GM19099 (cell line): ENCODE data around the gene CALML3.

Experiments
- POLR2A ChIP-seq: IDR thresholded peaks from 3 replicates; pipeline ENCODE4 v1.6.1; 2011; ENCODE audit warnings: low read depth; ENCODE audit not compliant: insufficient read length; ENCODE audit errors: extremely low read depth

Gene CALML3

DNA sequence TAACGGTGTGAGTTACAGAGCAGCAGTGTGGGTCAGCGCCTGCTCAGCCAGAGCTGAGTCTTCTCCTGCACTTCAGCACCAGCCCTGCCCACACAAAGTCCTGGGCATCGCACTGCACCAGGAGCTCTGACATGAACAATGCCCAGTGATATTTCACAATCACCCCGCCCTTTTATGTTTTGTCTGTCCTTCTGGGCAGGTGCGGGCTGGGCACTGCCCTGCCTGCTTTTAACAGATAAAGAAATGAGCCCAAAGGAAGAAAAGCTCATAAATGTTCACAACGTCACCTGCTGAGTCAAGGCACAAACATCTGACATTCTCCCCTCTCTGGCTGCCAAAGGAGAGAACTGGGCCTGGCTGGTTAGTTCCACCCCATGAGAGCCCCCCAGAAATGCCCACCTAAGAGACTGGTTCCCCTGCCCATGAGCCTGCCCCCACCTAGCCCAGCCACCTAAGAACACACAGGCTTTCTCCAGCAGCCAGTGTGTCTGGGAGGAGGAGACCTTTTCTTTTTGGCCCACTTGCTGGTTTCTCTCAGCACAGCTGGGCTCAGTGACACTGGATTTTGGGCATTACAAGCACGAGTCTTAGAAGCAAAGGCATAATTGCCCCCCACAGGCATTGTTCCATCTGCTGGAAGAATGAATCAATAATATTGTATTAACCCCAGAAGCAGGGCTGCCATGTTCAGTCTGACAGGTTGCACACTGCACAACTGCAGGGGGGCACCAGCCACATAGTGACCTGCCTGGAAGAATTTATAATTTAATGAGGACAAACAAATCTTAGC is 22.3 kb downstream of the CALML3 start:
- no peak for TF ChIP-seq POLR2A

DNA sequence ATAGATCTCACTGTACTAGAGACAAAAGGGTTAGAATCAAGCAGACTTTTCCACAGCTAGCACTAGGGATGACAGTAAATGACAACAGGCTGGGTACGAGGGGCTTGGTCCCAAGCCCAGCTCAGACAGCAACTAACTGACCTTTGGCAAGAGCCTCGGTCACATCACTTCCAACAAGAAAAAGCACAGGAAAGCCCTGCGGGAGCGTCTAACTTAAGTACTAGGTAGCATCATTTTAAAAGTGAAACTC is 22.8 kb downstream of the CALML3 start:
- TF ChIP-seq POLR2A, result no peak

DNA sequence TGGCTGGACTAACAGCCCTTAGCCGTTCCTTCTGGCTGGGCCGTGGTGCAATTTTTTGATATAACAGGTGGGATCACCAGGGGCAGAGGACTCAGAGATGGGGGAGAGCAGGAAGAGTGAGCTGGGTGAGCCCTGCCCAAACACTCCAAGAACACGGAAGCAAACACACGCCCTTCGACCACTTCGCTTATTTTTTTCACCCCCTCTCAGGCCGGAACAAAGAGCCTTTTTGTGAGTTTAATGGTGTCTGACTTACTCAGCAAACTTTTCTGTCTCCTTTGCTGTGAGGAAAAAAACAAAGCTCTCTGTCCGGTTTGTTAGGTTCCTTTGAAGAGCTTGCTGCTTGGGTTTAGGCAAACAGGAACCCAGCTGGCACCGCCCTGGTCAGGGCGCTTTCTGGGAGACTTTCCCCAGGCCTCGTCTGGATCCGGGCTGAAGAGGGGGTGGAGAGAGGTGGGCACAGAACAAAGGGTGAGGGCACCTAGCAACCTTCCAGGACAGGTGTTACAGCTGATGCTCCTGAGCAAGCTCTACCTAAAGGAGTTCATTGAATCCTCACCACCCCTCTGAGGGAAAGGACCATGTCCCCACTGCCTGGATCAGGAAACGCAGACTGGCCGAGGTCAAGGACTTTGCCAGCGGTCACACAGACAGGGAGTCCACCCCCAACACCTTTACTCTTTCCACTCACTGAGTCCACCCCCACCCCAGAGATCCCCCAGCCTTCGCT is 23.3 kb downstream of the CALML3 start:
- no peak for TF ChIP-seq POLR2A

DNA sequence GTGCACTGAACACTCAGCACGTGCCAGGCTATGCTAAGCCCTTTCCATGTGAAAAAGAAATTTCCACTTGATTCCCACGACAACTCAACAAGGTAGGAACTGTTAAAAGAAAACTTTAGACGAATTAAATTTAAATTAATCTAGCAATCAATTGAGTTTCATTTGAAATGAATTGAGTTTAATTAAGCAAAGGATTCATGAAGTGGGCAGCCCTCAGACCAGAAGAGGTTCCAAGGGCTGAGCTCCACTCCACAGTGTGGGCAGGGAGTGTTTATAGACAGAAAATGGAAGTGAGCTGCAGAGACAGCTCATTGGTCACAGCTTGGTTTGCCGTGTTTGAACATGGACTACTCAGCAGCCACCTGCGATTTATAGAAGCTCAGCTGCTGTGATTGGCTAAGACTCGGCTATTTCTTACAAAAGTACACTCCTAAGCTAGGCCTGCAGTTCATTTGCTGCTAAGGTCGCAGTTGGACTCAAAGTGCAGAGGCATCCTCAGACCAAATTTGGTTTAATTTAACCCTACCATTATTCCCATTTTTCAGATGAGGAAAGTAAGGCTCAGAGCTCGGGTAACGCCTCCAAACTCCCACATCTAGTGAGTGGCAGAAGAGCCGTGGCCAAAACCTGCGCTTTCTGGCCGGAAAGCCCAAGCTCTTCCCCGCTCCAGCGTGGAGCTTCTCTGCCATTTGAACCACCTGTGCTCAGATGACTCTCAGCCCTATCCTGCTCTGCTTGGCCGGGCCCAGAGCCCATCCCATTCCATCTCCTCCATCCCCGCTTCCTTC is 24.9 kb downstream of the CALML3 start:
- no peak for TF ChIP-seq POLR2A

DNA sequence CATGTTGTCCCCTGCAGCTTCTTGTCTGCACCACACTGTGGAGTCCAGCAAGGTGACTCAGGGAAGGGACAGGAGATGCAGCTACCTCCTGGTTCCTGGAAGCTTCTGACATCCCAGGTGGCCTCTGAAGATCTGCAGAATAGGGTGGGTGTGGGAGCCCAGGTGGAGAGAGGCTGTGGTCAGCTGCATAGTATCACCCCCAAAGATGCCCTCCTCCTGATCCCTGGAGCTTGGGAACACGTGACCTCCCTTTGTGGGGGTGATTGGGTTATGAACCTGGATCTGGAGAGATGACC is 25.4 kb downstream of the CALML3 start:
- no peak for TF ChIP-seq POLR2A

DNA sequence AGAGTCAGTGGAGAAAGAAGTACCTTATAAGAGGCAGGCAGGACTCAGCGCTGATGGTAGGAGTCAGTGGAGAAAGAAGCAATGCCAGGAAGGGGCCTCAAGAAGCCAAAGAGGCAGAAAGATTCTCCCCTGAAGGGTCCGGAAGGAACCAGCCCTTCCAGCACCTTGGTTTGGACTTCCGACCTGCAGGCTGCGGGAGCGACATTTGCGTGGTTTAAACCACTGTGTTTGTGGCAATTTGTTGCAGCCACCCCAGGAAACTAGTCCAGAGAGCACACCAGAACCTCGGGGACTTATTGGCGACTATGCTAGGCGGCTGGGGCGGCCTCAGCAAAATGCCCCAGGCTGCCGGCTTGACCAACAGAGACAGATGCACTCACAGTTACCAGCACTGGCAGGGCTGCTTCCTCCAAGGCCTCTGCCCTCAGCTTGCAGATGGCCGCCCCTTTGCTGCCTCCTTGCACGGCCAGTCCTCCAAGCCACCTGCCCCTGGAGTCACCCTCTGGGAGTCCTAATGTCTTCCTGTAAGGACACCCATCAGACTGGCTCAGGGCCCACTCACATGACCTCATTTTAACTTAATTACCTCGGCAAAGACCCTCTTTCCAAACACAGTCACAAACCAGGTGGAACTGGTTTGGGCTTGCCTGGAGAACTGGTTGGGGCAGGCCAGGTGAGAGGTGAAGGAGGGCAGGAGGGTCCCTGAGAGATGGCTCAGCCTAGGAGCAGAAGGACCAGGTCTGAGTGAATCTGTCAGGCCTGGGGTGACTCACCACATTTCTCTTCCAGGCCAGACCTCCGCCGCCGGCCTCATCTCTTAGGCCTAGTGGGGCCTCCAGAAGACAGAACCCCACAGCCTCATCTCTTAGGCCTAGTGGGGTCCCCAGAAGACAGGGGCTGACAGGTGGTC is 26.1 kb downstream of the CALML3 start:
- TF ChIP-seq POLR2A, result no peak

DNA sequence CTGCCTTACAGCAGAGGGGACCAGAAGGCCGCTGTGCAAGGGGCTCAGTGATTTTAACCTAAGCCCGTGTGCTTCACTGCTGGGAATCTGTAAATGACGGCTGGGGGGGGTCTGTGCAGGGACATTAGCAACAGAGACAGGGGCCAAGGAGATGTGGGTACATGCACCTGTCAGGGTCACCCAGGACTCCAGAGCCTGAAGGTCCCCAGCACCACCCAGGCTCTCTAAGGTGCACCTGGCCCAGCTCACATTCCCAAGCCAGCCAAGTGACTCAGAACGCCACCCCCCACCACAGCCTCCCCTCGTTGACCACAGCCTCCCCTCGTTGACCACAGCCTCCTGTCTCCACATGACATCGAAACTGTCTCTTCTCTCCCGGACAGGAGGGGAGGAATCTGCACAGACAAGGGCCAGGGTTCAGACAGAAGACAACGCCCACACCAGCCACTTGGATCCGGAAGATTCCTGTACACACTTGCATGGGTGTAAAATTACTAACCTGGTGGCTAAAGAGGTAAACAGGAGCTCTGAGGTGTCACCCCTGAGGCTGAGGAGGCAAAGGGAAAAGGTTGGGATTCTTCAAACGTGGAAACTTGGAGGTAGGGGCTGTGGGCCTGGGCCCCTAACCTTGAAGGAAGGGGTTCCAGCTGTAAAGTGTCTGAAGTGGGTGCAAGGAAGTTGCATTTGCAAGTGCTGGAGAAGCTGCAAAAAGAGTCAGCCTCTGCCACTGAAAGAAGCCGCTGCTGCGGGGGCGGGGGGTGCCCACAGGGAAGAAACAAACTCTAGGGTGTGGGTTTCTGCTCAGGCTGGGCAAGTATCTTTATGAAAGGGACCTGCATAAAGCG is 27.0 kb downstream of the CALML3 start:
- no peak for TF ChIP-seq POLR2A

DNA sequence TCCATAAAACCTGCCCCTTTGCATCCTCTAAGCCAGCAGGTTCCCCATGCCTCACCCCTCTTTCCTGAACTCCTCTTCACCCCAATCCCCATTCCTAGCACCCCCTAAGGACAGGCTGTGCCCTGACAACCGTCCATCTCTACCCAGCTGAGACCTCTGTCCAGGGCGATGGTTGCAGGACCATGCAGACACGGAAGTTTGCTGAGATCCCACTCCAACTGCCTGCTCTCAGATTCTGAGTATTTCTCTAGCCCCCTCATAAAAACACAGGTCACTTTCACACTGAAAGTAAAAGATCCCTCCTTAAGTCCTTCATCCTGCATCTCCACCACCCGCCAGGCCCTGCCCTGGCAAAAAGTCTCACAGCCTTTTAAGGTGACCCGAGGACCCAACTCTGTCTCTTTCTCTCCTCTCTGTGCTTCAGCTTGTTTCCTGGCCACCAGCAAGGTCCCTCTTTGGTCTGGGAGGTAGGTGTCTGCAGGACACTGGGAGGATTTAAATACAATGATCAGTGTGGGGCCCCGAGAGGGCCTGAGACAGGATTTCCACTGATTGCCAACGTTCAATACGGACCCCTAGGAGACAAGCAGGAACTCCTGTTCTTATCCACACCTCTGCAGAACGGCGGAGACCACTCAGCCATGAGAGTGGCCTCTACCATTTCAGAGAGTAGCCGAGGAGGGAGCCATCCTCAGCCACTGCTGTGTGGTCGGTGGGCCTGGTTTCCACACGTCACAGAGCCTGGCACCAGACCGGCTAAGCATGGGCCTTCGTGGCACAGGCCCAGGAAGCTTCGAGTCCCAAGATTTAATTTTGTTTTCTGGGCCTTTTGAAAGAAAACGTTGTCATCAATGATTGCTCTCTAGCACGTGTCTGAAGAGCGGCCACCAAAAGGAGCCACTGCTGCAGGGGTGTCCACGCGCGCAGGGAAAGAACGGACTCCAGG is 27.9 kb downstream of the CALML3 start:
- TF ChIP-seq POLR2A, result no peak

DNA sequence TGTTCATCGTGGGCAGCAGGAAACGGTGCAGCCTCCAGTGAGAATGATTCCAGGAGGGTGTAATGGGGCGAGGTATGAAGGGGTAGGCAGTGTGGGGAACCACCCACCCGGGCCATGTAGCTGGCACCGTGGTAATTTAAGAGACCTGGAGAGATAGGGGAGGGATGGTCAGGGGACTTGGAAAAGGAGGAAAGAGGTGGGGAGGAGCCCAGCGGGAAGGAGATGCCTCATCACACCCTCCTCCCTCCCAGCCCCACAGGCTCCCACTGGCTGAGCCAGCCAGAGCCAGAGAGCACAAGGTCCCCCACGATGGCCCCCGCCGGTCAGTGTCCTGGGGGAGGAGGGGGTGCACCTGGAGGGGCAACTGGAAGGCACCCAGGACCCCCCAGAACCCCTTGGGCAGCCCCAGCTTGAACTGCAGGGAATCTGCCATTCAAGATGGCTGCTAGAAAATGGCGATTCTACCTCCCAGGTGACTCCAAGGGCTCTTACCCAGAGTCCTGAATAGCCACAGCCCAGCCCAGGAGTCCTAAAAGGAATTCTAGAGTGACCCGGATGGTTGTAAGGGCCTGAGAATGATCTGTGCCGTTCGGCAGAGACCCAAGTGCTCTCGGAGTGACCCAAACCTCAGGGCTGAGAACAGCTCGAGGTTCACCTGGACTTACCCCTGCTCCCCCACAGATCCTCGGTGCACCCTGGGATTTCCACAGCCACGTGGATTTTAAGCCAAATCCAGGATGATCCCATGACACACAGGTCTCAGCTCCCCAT is 28.8 kb downstream of the CALML3 start:
- TF ChIP-seq POLR2A, result no peak

DNA sequence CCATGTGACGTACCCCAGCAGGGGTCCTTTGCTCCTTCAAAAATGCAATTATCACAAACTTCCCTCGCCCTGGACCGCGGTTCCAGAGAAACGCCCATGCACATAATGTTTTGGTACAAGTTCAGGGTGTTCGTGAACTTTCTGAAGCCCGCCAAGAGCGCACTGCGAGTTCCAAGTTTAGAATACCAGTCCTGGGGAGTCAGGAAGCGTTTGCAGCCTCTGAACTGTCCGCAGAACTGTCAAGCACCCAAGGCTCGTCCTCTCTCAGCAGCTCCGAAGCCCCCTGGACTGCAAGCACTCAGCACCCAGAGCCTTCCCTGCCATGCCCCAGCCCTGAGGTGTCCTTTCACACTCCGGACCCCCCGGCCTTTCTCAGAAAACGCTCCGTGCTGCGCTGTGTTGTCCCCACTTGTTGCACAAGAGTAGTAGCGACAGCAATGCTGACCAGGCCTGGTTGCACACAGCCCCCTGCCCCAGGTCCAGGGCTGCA is 30.3 kb downstream of the CALML3 start:
- no peak for TF ChIP-seq POLR2A

DNA sequence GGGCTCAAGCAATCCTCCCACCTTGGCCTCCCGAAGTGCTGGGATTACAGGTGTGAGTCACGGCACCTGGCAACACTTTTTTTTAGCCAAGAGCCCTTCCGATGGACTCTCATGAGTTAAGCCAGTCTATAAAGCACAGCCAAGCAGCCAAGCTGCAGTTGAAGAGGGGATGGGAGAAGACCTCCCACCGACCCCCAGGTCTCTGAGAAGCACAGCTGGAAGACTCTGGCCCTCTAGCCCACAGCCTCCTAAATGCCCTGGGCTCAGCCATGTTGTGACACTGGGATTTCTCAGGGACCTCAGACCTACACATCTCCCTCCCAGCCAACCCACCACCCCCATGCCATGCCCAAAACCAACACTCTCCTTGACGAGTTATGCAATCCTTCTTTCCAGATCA is 31.1 kb downstream of the CALML3 start:
- no peak for TF ChIP-seq POLR2A

DNA sequence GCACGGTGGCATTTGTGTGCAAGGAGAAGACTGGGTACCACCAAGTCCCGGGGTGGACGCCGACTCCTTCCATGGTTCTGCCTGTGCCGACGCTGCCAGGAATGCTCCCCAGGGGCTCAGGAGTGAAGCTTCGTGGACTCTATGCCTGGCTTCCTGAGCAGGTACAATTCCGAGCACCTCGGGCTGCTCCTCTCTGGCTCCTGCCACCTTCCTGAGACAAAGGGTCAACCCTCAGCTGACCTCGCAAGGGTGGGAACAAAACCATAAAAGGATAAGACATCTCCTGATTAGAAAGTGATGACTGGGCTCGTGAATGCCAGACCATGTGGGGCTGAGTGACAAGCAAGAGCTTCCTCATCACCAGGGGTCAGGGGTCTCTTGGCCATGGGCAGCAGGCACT is 31.8 kb downstream of the CALML3 start:
- TF ChIP-seq POLR2A, result no peak
